ENCODE measurements around the gene DMBT1. TPM values are rescaled to one million over a fixed set of nuclear protein-coding genes. Genes with fewer than 3 reads are reported as not detected.

DMBT1 gene
- total and polyA plus RNA-seq, 2 donors (not counting 1 experiment from before 2014, with no cell fraction given): not detected

- POLR2A ChIA-PET: no interaction called here
- ATAC-seq (ENCODE audit: low read depth): no peak
- CTCF ChIA-PET: interaction anchor here (1.3 kb wide), 1 partner anchor 9 kb away, joined by 3 read pairs; no protein-coding TSS in a partner anchor
- intact Hi-C loops (cut with micrococcal nuclease): no loop called here
- H3K4me3 Mint-ChIP-seq: no peak overlapping the region
- Histone ChIP-seq H3K27me3 (replicated peaks in 1 of 4; ENCODE audit: control extremely low read depth in 1 of 4, control insufficient read depth in 3 of 4, insufficient read depth in 4 of 4, low read length in 3 of 4) (peaks cover 0 to 4% (median 0%) of the 10 kb centered on the region in 4 experiments), H4K20me1 (ENCODE audit: control insufficient read depth, insufficient read depth, low read length, poor library complexity, severe bottlenecking) (no peaks in the 10 kb centered on the region), H3K4me2 (replicated peaks; ENCODE audit: low read depth, low read length, poor library complexity, severe bottlenecking) (no peak overlapping the region), H3K79me2 (ENCODE audit: control insufficient read depth, insufficient read depth, low read length) (no peaks in the 10 kb centered on the region), H3K27ac (ENCODE audit: low read length in 2 of 2) (no peak overlapping the region), H3K36me3 (replicated peaks in 1 of 2; ENCODE audit: control extremely low read depth in 1 of 2, control insufficient read depth in 1 of 2, extremely low read depth in 1 of 2, insufficient read depth in 2 of 2, low read length in 1 of 2) (no peaks in the 10 kb centered on the region), H3K4me1 (ENCODE audit: control insufficient read depth in 2 of 2, insufficient read depth in 2 of 2, low read length in 2 of 2) (no peaks in the 10 kb centered on the region), H2AFZ (ENCODE audit: insufficient read depth, low read depth, low read length, poor library complexity, severe bottlenecking) (no peak overlapping the region), H3K9me3 (ENCODE audit: control extremely low read depth in 1 of 3, control insufficient read depth in 2 of 3, insufficient read depth in 1 of 3, low read length in 2 of 3) (no peaks in the 10 kb centered on the region), H3K4me3 (ENCODE audit: control extremely low read depth in 1 of 5, extremely low read depth in 1 of 5, insufficient read depth in 1 of 5, low read depth in 2 of 5, low read length in 4 of 5) (no peak overlapping the region), H3K9ac (ENCODE audit: low read length) (no peak overlapping the region)
- no peak overlapping the region for H3K27ac Mint-ChIP-seq
- peaks cover 21% of the 10 kb centered on the region for H3K27me3 Mint-ChIP-seq
- no peaks in the 10 kb centered on the region for H3K9me3 Mint-ChIP-seq (ENCODE audit: insufficient read depth)
- H3K4me1 Mint-ChIP-seq: no peaks in the 10 kb centered on the region
- TF ChIP-seq EZH2 (IDR thresholded peaks at IDR 0.05; ENCODE audit: borderline replicate concordance, insufficient read depth, low read depth, low read length, poor library complexity, severe bottlenecking) (no peak), CTCF (IDR thresholded peaks at IDR 0.05) (no peak)
- DNase-seq: no peak
- 49% methylated on average over 5 of the region's 6 CpGs for WGBS (ENCODE audit: insufficient coverage)
These were observed 112.7 kb downstream of the DMBT1 start for GRCh38 chr10:122673269-122673668.

DNA sequence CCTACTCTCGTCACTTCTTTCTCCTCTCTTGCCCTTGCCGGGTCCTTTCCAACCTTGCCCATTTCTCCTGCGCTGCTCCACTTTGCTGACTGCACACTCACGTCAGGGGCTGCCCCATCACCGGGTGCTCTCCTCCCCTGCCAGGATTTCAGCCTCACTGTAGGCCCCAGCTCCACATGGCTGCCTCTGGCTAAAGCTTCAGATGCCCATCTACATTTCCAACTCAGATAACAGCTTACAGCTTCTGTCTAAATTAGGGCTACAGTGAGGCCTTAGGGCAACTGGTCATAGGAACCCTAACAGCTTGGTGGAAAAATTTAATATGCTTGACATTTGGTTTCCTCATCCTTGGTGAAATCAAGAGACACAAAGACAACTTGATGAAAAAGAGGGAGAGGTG lies 113.2 kb downstream of the DMBT1 start:
- 71% methylated on average over 5 of the region's 5 CpGs for WGBS (ENCODE audit: insufficient coverage)
- Histone ChIP-seq H2AFZ (ENCODE audit: insufficient read depth, low read depth, low read length, poor library complexity, severe bottlenecking) (no peak overlapping the region), H3K36me3 (replicated peaks in 1 of 2; ENCODE audit: control extremely low read depth in 1 of 2, control insufficient read depth in 1 of 2, extremely low read depth in 1 of 2, insufficient read depth in 2 of 2, low read length in 1 of 2) (no peaks in the 10 kb centered on the region), H3K4me1 (ENCODE audit: control insufficient read depth in 2 of 2, insufficient read depth in 2 of 2, low read length in 2 of 2) (no peaks in the 10 kb centered on the region), H3K9me3 (ENCODE audit: control extremely low read depth in 1 of 3, control insufficient read depth in 2 of 3, insufficient read depth in 1 of 3, low read length in 2 of 3) (no peaks in the 10 kb centered on the region), H3K4me3 (ENCODE audit: control extremely low read depth in 1 of 5, extremely low read depth in 1 of 5, insufficient read depth in 1 of 5, low read depth in 2 of 5, low read length in 4 of 5) (no peak overlapping the region), H3K27me3 (replicated peaks in 1 of 4; ENCODE audit: control extremely low read depth in 1 of 4, control insufficient read depth in 3 of 4, insufficient read depth in 4 of 4, low read length in 3 of 4) (peaks cover 0 to 4% (median 0%) of the 10 kb centered on the region in 4 experiments), H3K9ac (ENCODE audit: low read length) (no peak overlapping the region), H3K27ac (ENCODE audit: low read length in 2 of 2) (no peak overlapping the region), H4K20me1 (ENCODE audit: control insufficient read depth, insufficient read depth, low read length, poor library complexity, severe bottlenecking) (no peaks in the 10 kb centered on the region), H3K79me2 (ENCODE audit: control insufficient read depth, insufficient read depth, low read length) (no peaks in the 10 kb centered on the region), H3K4me2 (replicated peaks; ENCODE audit: low read depth, low read length, poor library complexity, severe bottlenecking) (no peak overlapping the region)
- peaks cover 21% of the 10 kb centered on the region for H3K27me3 Mint-ChIP-seq
- POLR2A ChIA-PET: no interaction called here
- ATAC-seq (ENCODE audit: low read depth) (no peak), DNase-seq (no peak)
- H3K9me3 Mint-ChIP-seq (ENCODE audit: insufficient read depth): no peaks in the 10 kb centered on the region
- no peak for TF ChIP-seq CTCF (IDR thresholded peaks at IDR 0.05)
- no peak overlapping the region for H3K4me3 Mint-ChIP-seq
- no peak overlapping the region for H3K27ac Mint-ChIP-seq
- CTCF ChIA-PET: interaction anchor here (1.3 kb wide), 1 partner anchor 10 kb away, joined by 3 read pairs; no protein-coding TSS in a partner anchor
- intact Hi-C loops (cut with micrococcal nuclease): no loop called here
- no peaks in the 10 kb centered on the region for H3K4me1 Mint-ChIP-seq

Data from B cell (primary cell).